ENCODE data around the gene MINPP1. TPM values are rescaled to one million over a fixed set of nuclear protein-coding genes. Genes with fewer than 3 reads are reported as not detected.

MINPP1 gene
- total and polyA plus RNA-seq, 11 donors: 4.9 to 10.0 (median 6.7) TPM

GRCh38 chr10:87557409-87557808 lies 52.7 kb downstream of the MINPP1 start:
- Histone ChIP-seq H3K27ac (no peak overlapping the region), H3K9me3 (peaks cover 0 to under 1% (median 0%) of the 10 kb centered on the region in 12 donors), H3K27me3 (no peaks in the 10 kb centered on the region), H3K36me3 (peaks cover 0 to 14% (median 5%) of the 10 kb centered on the region in 9 donors), H3K4me3 (no peak overlapping the region), H3K4me1 (no peaks in the 10 kb centered on the region)
- TF ChIP-seq POLR2A (IDR thresholded peaks at IDR 0.05): no peak
- TF ChIP-seq, protein P1, sequence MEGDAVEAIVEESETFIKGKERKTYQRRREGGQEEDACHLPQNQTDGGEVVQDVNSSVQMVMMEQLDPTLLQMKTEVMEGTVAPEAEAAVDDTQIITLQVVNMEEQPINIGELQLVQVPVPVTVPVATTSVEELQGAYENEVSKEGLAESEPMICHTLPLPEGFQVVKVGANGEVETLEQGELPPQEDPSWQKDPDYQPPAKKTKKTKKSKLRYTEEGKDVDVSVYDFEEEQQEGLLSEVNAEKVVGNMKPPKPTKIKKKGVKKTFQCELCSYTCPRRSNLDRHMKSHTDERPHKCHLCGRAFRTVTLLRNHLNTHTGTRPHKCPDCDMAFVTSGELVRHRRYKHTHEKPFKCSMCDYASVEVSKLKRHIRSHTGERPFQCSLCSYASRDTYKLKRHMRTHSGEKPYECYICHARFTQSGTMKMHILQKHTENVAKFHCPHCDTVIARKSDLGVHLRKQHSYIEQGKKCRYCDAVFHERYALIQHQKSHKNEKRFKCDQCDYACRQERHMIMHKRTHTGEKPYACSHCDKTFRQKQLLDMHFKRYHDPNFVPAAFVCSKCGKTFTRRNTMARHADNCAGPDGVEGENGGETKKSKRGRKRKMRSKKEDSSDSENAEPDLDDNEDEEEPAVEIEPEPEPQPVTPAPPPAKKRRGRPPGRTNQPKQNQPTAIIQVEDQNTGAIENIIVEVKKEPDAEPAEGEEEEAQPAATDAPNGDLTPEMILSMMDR (IDR thresholded peaks at IDR 0.05): no peak
- intact Hi-C loops (cut with DNase I): loop anchor here in 1 of 10 donors (5.0 kb wide), 1 partner anchor 50 kb away; no protein-coding TSS in a partner anchor
- DNase-seq (no peak), ATAC-seq (no peak)
- WGBS, 4 donors: 95 to 98% (median 96%) methylated on average over 3 of the region's 3 CpGs

GRCh38 chr10:87558333-87558732 lies 53.6 kb downstream of the MINPP1 start:
- intact Hi-C loops (cut with DNase I): loop anchor here in 1 of 10 donors (5.0 kb wide), 1 partner anchor 51 kb away; no protein-coding TSS in a partner anchor
- 81 to 97% (median 87%) methylated on average over 1 of the region's 1 CpG for WGBS, 4 donors
- ATAC-seq: no peak

GRCh38 chr10:87559392-87559791 lies 54.7 kb downstream of the MINPP1 start:
- ATAC-seq: no peak
- intact Hi-C loops (cut with DNase I): loop anchor here in 1 of 10 donors (5.0 kb wide), 1 partner anchor 52 kb away; no protein-coding TSS in a partner anchor
- H3K4me3 ChIP-seq: no peak overlapping the region
- no peak for TF ChIP-seq POLR2A (IDR thresholded peaks at IDR 0.05)
- WGBS, 4 donors: 57 to 63% (median 60%) methylated on average over 3 of the region's 3 CpGs
- no peak overlapping the region for H3K27ac ChIP-seq
- no peak for DNase-seq
- peaks cover 0 to 6% (median 0%) of the 10 kb centered on the region in 12 donors for H3K9me3 ChIP-seq
- no peaks in the 10 kb centered on the region for H3K4me1 ChIP-seq
- no peaks in the 10 kb centered on the region for H3K36me3 ChIP-seq
- no peaks in the 10 kb centered on the region for H3K27me3 ChIP-seq

More at GRCh38 chr10:87558333-87558732, 53.6 kb downstream of the MINPP1 start:
- Histone ChIP-seq H3K9me3 (peaks cover 0 to 6% (median 0%) of the 10 kb centered on the region in 12 donors), H3K4me1 (no peaks in the 10 kb centered on the region), H3K36me3 (peaks cover 0 to 5% (median 0%) of the 10 kb centered on the region in 9 donors), H3K27ac (no peak overlapping the region), H3K27me3 (no peaks in the 10 kb centered on the region), H3K4me3 (no peak overlapping the region)
- TF ChIP-seq, protein P1 (IDR thresholded peaks at IDR 0.05): no peak
- TF ChIP-seq POLR2A (IDR thresholded peaks at IDR 0.05): no peak
- no peak for DNase-seq

- Histone ChIP-seq H3K4me1 (no peaks in the 10 kb centered on the region), H3K9me3 (peaks cover 0 to 17% (median 3%) of the 10 kb centered on the region in 12 donors), H3K4me3 (no peak overlapping the region), H3K27me3 (no peaks in the 10 kb centered on the region), H3K27ac (no peak overlapping the region), H3K36me3 (no peaks in the 10 kb centered on the region)
- DNase-seq (no peak), ATAC-seq (no peak)
- WGBS, 4 donors: 84 to 88% (median 86%) methylated on average over 5 of the region's 5 CpGs
- TF ChIP-seq POLR2A (IDR thresholded peaks at IDR 0.05): no peak
- TF ChIP-seq, protein P1 (IDR thresholded peaks at IDR 0.05): no peak
- intact Hi-C loops (cut with DNase I): no loop called here
Observed at GRCh38 chr10:87560495-87561129, 55.9 kb downstream of the MINPP1 start.

Measured in heart left ventricle (tissue), 16 donors.